GM18951 (cell line): Measurements from ENCODE around the gene BUD23.
A peak's percentile ranks its signal among the peaks of the same experiment; 100 is the strongest.

Source experiments
- POLR2A ChIP-seq: IDR thresholded peaks from 4 replicates; pipeline ENCODE4 v1.6.1; 2011; ENCODE audit warnings: mild to moderate bottlenecking; ENCODE audit not compliant: insufficient read length, insufficient read depth; ENCODE audit errors: extremely low read depth
- in situ Hi-C: fragments of 300-500 bp; cut with MboI; formaldehyde crosslinking; loops from one replicate; pipeline ENCODE4 v1.12.0; 2022; ENCODE audit warnings: low sequenced_read_pairs, mixed read lengths, inconsistent platforms; ENCODE audit not compliant: unreplicated experiment

BUD23 gene, protein sequence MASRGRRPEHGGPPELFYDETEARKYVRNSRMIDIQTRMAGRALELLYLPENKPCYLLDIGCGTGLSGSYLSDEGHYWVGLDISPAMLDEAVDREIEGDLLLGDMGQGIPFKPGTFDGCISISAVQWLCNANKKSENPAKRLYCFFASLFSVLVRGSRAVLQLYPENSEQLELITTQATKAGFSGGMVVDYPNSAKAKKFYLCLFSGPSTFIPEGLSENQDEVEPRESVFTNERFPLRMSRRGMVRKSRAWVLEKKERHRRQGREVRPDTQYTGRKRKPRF

DNA sequence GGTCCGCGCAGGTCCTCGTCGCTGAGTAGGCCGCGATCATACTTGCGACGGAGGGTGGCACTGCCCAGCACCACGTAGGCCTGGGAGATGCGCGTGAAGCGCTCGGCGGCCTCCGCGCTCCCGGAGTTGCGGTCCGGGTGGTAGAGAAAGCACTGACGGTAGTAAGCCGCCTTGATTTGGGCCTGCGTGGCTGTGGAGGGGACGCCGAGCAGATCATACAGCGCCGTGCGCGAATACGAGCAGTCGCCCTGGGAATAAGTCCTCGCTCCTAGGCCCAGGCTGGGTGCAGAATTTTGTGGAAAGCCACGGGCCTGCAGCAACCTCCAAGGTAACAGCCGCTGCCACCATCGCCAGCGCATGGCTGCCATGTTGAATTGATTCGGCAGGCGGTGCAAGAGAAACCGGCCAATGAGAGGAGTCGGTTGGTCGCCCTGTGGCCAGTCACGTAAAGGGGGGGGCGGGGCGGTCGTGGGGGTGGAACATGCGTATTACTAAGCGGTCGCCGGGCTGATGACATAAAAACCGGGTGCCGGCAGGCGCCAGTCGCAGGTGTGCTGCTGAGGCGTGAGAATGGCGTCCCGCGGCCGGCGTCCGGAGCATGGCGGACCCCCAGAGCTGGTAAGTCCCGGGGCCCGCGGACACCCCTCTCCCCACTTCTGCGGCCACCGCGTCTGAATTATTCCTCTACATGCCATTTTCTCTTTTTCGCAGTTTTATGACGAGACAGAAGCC, at the start of gene BUD23, which contains the start of gene DNAJC30:
TSS of gene BUD23 (plus strand) at position 542 of the 732 bp plus-strand sequence. CDS start at position 571, 29 bp downstream.
TSS of gene DNAJC30 (minus strand) at position 398 of the 732 bp plus-strand sequence. CDS start at position 368, 30 bp downstream.
- peak; percentile 92 for TF ChIP-seq POLR2A
- in situ Hi-C loops: no loop called here

DNA sequence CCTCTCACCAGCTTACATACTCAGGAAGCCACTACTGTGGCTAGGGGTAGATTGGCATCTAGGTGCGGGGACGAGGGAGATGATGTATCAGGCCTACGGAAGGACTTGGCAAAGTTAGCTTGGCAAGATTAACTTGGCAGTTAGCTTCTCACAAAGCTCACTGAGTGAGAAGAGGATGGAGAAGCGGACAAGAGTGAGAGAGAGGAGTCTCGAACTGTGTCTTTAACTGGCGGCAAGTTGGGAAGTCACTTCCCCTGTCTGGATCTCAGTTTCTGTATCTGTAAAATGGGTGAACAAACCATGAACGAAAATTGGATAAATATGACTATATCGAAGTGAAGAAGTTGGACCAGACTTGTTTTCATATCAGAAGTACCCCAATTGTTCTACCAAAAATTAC, 49.6 kb upstream of the BUD23 start:
- TF ChIP-seq POLR2A: no peak
- in situ Hi-C loops: no loop called here

DNA sequence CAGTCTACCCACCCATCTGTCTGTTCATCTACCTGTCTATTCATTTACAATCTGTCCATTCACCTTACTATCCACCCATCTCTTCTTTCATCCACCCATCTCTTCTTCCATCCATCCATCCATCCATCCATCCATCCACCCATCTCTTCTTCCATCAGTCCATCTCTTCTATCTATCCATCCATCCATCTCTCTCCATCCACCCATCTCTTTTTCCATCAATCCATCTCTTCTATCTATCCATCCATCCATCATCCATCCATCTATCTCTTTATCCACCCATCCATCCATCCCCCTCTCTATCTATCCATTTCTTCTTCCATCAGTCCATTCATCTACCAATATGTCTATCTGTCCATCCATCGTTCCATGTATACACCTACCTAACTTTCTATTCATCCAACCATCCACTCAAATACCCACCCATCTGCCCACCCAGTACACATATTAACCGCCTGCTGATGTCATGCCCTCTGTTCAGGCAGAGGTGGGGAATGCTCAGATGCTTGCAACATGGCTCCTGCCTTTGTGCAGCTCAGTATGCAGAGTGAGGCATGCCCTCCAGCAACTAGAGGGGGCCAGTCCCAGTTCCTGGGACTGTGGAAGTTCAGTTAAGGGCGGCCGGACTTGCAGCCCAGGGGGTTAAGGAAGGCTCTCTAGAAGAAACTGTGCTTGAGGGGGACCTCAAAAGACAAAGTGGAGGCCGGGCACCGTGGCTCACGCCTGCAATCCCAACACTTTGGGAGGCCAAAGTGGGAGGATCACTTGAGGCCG, 47.8 kb upstream of the BUD23 start:
- in situ Hi-C loops: no loop called here
- no peak for TF ChIP-seq POLR2A

DNA sequence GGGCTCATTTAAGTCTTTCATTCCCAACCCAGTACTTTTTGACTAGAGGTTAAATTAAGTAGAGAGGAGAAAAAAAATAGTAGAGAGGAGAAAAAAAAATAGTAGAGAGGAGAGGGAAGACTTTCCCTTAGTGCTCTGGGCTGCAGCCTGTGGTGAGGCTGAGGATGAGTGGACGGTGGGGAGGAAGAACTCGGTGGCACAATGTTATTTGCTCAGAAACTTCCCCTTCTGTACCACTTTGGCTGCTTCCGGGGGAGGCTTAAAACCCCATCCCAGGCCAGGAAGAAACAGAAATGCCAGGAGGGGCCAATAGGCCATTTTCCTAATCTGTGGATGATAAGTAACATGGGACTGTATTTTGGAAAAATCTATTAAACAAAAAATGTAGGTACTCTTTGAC, 44.5 kb upstream of the BUD23 start:
- no peak for TF ChIP-seq POLR2A
- in situ Hi-C loops: no loop called here

DNA sequence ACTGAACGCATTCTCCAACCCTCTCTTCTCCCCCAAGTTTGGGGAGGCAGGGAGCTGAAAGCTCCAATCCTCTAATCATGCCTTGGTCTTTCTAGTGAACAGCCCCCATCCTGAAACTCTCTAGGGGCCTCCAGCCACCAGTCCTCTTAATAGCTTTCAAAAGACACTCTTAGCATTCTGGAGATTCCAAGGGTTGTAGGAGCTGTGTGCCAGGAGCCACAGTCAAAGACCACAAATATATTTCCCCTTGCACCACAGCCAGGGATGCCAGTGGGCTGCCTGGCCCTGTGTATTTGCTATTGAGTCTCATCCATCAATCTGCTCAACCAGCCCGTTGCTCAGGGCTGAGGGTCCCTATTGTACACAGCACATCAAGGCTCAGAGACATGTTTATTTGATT, 40.6 kb upstream of the BUD23 start:
- no peak for TF ChIP-seq POLR2A

DNA sequence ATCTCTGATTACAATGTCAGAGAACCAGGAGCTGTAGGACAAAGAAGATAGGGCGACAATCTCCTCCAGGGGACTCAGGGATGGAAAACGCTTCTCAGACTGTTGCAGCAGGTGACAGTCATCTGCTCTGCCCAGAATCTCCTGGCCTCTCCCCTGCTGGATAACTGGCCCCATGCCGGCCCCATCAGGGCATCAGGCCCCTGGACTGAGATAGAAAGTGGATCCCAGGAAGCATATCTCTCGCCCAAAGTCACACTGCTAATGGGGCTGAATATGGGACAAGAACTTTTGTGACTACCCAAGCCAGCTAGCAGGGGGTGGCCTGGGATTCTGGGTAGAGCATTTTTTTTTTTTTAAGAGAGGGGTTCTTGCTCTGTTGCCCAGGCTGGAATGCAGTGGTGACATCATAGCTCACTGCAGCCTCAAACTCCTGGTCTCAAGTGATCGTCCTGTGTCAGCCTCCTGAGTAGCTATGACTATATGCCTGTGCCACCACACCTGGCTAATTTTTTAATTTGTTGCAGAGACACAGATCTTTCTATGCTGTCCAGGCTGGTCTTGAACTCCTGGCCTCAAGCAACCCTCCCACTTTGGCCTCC, 38.6 kb upstream of the BUD23 start:
- no peak for TF ChIP-seq POLR2A
- in situ Hi-C loops: no loop called here

More for the DNA sequence above, 40.6 kb upstream of the BUD23 start:
- in situ Hi-C loops: no loop called here

DNA sequence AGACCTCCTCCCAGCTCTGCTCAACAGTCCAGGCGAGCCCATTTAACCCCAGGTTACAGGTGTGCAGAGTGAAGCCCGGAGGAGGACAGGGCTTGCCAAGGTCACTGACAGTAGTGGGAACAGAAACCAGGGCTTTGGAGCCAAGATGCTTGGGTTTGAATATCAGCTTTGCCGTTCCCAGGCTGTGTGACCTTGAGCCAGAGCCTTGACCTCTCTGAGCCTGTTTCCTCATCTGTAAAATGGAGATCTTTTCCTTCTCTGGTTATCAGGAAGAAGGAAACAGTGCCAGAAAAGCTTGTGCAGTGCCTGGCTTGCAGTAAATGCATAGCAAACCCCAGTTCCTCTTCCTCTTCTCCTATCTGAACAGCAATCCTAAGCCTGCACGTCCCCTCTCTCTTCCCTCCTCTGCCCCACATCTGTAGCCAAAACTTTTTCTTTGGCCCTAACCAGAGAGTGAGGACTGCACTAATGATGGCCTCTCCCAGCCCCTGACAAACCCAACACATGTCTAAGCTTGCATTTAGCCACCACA, 37.7 kb upstream of the BUD23 start:
- in situ Hi-C loops: no loop called here

DNA sequence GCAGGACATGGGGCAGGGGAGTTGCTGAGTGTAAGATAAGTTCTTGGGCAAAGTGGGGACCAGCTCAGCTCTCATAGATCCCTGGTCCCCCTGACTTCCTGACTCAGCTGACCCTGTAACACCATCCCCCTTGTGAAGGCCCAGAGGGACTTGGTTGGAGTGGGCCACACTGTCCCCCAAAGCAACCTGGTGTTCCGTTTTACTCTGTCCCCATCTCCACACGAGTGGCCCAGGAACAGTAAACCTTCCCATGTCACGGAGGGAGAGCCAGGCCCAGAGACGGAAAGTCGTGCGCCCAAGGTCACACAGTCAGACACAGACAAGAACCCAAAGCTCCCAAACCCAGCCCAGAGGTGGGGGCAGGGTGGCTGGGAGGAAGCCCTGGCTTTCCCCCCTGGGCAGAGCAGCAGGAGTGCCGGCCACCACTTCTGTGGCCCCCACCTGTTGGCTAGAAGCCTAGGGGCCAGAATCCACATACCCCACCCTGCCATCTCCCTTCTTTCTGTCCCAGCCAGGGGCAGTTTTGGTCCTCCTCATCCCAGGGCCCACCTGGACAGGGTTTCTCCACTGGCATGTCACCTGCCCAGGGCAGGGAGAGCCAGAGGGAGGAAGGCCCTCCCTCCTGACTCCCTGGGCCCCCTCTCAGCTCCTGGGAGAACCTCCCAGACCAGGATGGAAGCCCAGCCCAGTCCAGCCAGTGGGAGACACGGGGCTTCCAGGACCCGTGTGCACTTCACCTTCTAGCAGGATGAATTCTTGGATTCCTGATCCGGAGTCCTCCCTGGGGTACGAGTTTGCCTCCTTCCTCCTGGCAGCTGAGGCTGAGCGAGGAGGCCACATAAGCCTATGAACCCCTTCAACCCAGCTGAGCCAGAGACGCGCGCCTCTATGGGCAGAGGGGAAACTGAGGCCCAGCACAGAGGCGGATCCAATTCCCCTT, 36.3 kb upstream of the BUD23 start:
- no peak for TF ChIP-seq POLR2A
- in situ Hi-C loops: no loop called here

More for the DNA sequence above, 37.7 kb upstream of the BUD23 start:
- no peak for TF ChIP-seq POLR2A

DNA sequence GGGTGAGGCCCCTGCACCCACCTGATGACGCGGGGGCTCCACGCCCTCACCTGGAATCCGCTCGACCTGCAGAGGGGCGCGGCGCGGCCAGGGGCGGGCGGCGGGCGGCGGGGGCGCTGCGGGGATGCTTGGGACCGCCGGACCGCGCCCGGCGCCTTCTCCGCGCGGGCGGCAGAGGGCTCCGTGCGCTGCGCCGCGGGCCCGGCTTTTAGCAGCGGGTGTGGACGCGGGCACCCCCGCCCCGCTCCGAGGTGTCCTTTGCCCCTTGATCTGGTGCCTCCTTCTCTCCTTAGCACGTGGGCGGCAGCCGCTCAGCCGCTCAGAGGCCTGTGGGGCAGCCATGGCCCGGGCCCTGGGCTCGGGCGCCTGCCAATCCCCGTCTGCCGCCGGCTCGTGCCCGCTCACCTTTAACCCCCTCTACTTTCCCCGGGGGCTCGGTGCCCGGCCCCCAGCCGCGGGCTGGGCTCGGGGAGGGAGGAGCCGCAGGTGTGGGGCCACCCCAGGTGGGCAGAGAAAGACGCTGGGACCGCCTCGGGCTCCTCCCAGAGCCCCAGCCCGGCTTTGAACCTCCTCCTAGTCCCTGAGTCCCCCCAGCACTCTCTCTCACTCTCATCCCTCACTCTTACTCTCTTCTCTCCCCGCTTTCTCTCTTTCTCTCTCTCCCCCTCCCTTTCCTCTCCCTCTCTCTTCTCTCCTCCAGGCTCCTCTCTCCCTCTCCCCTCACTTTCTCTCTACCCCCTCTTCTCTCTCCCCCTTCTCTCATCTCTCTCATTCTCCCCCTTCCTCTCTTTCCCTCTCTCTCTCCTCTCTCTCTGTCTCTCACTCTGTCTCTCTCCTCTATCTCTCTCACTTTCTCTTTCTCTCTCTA, 35.4 kb upstream of the BUD23 start:
- in situ Hi-C loops: no loop called here
- TF ChIP-seq POLR2A: no peak

DNA sequence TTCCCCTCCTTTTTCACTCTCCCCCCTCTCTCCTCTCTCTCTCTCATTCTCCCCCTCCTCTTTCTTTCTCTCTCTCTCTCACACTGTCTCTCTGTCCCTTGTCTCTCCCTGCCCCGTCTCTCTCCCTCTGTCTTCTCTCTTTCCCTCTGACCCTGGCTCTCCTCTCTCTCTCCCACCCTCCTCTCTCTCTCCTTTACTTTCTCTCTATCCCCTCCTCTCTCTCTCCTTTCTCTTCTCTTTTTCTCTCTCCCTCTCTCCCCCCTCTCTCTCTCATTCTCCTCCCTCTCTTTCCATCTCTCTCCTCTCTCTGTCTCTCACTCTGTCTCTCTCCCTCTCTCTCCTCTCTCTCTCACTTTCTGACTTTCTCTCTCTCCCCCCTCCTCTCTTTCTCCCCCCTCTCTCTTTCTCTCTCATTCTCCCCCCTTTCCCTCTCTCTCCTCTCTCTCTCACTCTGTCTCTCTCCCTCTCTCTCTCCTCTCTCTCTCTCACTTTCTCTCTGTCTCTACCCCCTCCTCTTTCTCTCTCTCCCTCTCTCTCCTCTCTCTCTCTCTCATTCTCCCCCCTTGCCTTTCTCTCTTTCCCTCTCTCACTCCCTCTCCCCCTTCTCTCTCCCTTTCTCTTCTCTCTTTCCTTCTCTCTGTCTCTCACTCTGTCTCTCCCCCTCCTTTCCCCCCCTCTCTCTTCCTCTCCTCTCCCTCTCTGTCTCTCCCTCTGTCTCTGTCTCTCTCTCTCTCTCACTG, 34.6 kb upstream of the BUD23 start:
- in situ Hi-C loops: no loop called here
- TF ChIP-seq POLR2A: no peak
